ENCODE measurements around the gene IFFO2.

- TF ChIP-seq CTCF (conservative IDR thresholded peaks at IDR 0.05; ENCODE audit: low read length), result no peak
- TF ChIP-seq EZH2phosphoT487 (IDR thresholded peaks at IDR 0.05; ENCODE audit: borderline replicate concordance), result no peak
Observed at GRCh38 chr1:18965206-18966173, 9.0 kb upstream of the IFFO2 start.

Measured in Loucy (cell line).